Stimulated activated CD4-positive, alpha-beta T cell treated with anti-CD3 and anti-CD28 coated beads, Interleukin-15, amount 100 ng/mL, for 24 hours (primary cell): ENCODE data around the gene RANBP17.
"Not testable (repeated sequence)": the region's sequence is repeated elsewhere in the genome, so short reads cannot be mapped to it uniquely, and the experiment has no call there.

Experiments used
- DNase-seq: peaks from one replicate; pipeline ENCODE4 v3.0.0-alpha.2; 2020

Gene RANBP17

GRCh38 chr5:170870390-170870789 is 8.6 kb downstream of the RANBP17 start:
- not testable (repeated sequence) for DNase-seq

GRCh38 chr5:170874017-170874416 is 12.2 kb downstream of the RANBP17 start:
- no peak for DNase-seq

GRCh38 chr5:170875811-170876210 is 14.0 kb downstream of the RANBP17 start:
- no peak for DNase-seq

- DNase-seq = no peak
These were observed 18.3 kb downstream of the RANBP17 start for GRCh38 chr5:170880084-170880483.

- no peak for DNase-seq
These were observed 20.5 kb downstream of the RANBP17 start for GRCh38 chr5:170882345-170882744.

GRCh38 chr5:170885256-170885655 is 23.4 kb downstream of the RANBP17 start:
- no peak for DNase-seq

GRCh38 chr5:170885809-170886208 is 24.0 kb downstream of the RANBP17 start:
- DNase-seq = no peak

GRCh38 chr5:170886210-170886894 is 24.5 kb downstream of the RANBP17 start:
- no peak for DNase-seq

- DNase-seq = no peak
These were observed 30.4 kb downstream of the RANBP17 start for GRCh38 chr5:170892196-170892595.

GRCh38 chr5:170894665-170895064 is 32.8 kb downstream of the RANBP17 start:
- DNase-seq = no peak

GRCh38 chr5:170896779-170897178 is 35.0 kb downstream of the RANBP17 start:
- DNase-seq = no peak

GRCh38 chr5:170903075-170903474 is 41.3 kb downstream of the RANBP17 start:
- no peak for DNase-seq

GRCh38 chr5:170907758-170908157 is 45.9 kb downstream of the RANBP17 start:
- DNase-seq = no peak

GRCh38 chr5:170913573-170913972 is 51.8 kb downstream of the RANBP17 start:
- no peak for DNase-seq

- no peak for DNase-seq
These were observed 55.3 kb downstream of the RANBP17 start for GRCh38 chr5:170917113-170917512.

GRCh38 chr5:170920196-170920595 is 58.4 kb downstream of the RANBP17 start:
- DNase-seq = no peak

- DNase-seq = not testable (repeated sequence)
These were observed 60.5 kb downstream of the RANBP17 start for GRCh38 chr5:170922331-170922730.

- DNase-seq = no peak
These were observed 62.2 kb downstream of the RANBP17 start for GRCh38 chr5:170923910-170924620.

GRCh38 chr5:170935534-170936218 is 73.9 kb downstream of the RANBP17 start:
- DNase-seq = not testable (repeated sequence)

GRCh38 chr5:170937072-170937471 is 75.3 kb downstream of the RANBP17 start:
- no peak for DNase-seq

- no peak for DNase-seq
These were observed 76.1 kb downstream of the RANBP17 start for GRCh38 chr5:170937914-170938313.

GRCh38 chr5:170939178-170939577 is 77.4 kb downstream of the RANBP17 start:
- DNase-seq = no peak

- no peak for DNase-seq
These were observed 80.0 kb downstream of the RANBP17 start for GRCh38 chr5:170941788-170942187.

- no peak for DNase-seq
These were observed 83.5 kb downstream of the RANBP17 start for GRCh38 chr5:170945275-170945674.
